Measurements from ENCODE around the gene ZFP28.
A peak's percentile ranks its signal among the peaks of the same experiment; 100 is the strongest.

ZFP28 gene

DNA sequence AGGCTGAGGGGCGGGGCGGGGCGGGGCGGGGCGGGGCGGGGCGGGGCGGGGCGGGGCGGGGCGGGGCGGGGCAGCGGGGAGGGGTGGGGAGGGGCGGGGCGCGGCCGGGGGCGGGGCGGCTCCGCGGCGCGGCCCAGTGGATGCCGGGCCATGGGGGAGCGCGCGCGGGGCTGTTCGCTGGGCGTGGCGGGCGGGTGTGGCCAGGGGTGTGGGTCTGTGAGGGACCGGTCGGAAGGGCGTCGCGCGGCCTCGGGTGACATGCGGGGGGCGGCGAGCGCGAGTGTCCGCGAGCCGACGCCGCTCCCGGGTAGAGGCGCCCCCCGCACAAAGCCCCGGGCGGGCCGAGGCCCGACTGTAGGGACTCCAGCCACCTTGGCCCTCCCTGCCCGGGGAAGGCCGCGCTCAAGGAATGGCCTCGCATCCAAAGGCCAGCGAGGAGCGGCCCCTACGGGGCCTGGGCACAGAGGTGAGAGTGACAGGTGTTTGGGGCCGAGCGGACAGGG, at the start of gene ZFP28:
ZFP28 (plus strand) TSS at position 188 of the 503 bp plus-strand sequence; CDS start at position 259, 71 bp downstream.
- DNase-seq (ENCODE audit: low read depth in 2 of 2), result peak in 1 of 2 donors; percentile 64

DNA sequence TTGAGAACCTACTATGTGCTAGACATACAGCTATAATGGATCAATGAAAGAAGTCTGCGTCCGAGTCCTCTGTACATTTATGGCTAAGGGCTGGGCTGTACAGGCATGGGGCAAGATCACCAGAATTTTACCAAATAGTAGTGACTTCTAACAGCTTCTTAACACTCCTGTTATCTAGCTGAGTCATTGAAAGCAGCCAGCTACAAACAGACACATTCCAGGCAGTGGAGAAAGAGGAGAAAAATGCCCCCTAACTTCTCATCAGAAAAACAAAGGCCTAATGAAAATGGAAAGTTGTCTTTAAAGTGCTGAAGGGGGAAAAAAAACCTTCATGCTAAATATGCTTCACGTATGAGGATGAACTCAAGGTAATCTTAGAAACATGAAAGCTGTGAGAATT, 47.3 kb upstream of the ZFP28 start:
- no peak for DNase-seq (ENCODE audit: low read depth in 2 of 2)

DNA sequence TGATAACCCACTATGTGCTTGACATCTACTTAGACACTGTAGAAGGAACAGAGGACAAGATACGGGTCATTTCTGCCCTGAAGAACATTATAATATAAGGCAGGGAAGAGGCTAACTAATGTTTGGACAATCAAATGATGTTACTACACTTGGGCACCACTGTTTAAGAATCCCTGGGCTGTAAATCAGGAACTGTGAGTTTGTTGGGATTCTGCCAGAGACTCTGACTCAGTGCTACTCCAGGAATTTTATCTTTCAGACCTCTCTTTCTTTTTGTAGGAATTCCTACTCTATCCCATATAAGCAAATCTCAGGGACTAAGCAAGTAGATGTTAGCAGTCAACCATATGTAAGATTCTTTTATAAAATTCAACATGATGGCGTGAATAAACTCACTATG, 34.2 kb upstream of the ZFP28 start:
- no peak for DNase-seq (ENCODE audit: low read depth in 2 of 2)

DNA sequence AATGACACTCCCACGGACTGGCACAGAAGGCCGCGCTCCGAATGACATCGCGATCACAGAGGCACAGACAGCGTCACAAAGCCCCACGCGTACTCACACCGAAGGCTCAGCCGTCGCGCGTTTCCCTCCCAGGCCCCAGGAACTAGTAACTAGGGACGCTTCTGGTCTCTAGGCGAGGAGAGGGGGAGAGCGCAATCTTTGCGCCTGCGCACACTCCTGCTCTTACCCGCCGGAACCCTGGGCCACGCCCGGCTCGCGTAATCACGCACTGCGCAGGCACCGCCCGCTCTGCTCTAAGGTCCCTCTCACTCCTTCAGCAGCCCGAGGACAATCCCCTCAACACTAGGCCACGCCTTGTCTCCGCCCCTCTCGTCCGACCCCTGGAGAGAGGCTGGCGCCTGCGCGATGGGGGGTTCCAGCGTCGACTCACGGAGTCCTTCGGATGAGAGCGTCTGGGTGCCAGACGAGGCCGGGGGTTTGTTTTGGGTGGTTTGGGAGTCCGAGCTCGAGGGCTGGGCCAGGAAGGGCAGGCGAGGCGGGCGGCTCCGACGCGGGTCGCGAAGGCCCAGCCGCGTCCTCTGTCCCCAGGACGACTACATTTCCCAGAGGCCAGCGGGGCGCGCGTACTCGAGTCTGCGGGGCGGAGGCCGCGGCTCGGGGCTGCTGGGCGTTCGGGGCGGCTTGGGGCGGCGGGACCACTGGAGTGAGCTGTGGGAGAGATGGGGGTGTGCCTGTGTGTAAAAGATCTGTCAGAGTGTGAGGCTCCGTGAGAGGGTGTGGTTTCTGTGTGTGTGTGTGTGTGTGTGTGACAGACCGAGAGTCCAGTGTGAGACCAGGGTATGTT, 31.1 kb upstream of the ZFP28 start, which contains the start of gene ZNF471:
ZNF471 (plus strand) TSS at position 410 of the 844 bp plus-strand sequence. CDS start 3,717 bp downstream, outside the sequence.
- peak; percentile 64 to 65 for DNase-seq (ENCODE audit: low read depth in 2 of 2)

DNA sequence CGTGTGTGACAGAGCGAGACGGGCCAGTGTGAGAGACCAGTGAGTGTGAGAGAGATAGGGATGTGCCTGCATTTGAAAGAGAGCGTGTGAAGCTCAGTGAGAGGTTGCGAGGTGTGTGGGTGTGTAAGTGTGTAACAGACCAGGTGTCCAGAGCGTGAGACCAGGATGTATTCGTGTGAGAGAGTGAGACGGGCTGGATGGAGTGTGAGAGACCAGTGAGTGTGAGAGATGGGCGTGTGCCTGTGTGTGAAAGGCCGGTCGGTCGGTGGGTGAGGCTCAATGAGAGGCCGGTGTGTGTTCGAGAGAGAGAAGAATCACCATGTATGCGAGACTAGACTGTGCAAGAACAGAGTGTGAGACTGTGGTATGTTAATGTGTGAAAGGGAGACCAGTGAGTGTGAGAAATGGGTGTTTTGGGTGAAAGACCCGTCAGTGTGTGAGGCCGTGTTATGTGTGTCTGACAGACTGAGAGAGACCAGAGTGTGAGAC, 30.4 kb upstream of the ZFP28 start:
- no peak for DNase-seq (ENCODE audit: low read depth in 2 of 2)

DNA sequence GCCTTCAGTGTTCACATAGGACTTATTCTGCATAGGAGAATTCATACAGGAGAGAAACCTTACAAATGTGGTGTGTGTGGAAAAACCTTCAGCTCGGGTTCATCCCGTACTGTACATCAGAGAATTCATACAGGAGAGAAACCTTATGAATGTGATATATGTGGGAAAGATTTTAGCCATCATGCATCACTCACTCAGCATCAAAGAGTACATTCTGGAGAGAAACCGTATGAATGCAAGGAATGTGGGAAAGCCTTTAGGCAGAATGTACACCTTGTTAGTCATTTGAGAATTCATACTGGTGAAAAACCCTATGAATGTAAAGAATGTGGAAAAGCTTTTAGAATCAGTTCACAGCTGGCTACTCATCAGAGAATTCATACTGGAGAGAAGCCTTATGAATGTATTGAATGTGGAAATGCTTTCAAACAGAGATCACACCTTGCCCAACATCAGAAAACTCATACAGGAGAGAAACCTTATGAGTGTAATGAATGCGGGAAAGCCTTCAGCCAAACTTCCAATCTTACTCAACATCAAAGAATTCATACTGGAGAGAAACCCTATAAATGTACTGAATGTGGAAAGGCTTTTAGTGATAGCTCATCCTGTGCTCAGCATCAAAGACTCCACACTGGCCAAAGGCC, 13.4 kb upstream of the ZFP28 start:
- DNase-seq (ENCODE audit: low read depth in 2 of 2), result no peak

DNA sequence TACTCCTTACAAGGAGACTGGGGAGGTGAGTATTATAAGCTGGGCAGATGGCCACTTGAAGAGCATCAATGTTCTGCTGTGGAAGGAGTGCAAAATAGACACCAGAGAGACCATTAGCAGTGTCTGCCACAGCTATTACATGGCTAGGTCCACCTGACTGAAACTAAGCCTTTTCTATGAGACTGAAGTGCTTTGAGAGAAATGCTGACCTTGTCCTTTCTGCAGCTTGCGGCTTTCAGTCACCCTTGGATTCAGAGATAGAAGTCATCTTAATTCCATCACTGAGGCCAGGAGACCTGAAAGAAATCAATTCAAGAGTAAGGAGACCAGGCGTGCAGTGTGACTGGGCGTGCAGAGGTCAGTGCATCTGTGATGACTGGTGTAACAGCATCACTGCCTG, 1.3 kb upstream of the ZFP28 start:
- DNase-seq (ENCODE audit: low read depth in 2 of 2), result no peak

DNA sequence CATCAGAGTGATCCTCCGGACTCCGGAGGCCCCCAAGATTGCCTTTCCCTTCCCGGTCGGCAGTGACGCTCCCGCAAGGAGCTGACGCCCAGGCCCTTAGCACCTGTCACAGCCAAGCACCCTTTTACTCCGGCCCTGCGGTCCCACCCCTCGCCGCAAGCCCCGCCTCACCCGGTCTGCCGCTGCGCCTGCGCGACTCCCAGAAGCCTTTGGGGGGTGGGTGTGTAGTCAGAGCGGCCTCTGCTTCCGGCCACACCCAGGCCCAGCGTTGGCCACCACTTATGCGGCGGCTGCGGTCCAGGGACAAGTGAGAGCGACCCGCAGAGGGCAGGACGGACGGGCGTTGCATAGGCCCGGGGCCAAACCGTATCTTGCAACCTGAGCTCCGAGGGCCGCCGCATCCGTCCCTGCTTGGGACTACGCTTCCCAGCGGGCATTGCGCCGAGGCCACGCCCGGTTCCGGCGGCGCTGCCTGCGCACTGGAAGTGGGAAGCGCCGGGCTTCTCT, 441 bp upstream of the ZFP28 start:
- peak; percentile 83 to 84 for DNase-seq (ENCODE audit: low read depth in 2 of 2)

DNA sequence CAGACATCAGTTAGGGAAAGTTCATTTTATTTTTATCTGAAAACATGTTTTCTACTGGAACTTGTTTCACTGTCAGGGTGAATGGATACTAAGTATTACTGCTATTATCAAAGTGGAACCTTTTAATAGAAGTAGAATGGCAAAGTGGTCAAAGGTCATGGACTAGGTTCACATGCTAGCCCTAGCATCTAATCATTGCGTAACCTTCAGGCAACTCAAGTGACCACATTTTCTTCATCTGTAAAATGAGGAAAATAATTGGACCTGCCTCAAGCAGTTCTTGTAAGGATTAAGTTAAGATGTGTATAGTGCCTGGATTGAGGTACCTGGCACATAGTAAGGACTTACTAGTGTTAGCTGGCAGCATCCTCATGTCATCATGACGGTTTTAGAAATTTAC, 5.0 kb downstream of the ZFP28 start:
- DNase-seq (ENCODE audit: low read depth in 2 of 2), result no peak

DNA sequence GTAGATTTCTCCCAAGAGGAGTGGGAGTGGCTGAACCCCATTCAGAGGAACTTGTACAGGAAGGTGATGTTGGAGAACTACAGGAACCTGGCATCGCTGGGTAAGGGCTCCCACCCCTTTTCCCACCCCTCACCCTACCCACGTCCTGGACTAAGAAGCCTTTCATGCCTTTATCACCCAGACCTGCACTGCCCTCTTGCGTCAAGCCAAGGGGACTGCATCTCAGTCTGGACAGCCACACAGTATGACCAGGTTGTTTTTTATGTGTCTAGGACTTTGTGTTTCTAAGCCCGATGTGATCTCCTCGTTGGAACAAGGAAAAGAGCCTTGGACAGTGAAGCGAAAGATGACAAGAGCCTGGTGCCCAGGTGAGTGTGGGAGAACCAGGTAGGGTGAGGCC, 8.8 kb downstream of the ZFP28 start:
- no peak for DNase-seq (ENCODE audit: low read depth in 2 of 2)

DNA sequence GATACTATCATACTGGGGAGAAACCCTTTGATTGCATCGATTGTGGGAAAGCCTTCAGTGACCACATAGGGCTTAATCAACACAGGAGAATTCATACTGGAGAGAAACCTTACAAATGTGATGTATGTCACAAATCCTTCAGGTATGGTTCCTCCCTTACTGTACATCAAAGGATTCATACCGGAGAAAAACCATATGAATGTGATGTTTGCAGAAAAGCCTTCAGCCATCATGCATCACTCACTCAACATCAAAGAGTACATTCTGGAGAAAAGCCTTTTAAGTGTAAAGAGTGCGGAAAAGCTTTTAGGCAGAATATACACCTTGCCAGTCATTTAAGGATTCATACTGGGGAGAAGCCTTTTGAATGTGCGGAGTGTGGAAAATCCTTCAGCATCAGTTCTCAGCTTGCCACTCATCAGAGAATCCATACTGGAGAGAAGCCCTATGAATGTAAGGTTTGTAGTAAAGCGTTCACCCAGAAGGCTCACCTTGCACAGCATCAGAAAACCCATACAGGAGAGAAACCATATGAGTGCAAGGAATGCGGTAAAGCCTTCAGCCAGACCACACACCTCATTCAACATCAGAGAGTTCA, 15.6 kb downstream of the ZFP28 start:
- no peak for DNase-seq (ENCODE audit: low read depth in 2 of 2)

DNA sequence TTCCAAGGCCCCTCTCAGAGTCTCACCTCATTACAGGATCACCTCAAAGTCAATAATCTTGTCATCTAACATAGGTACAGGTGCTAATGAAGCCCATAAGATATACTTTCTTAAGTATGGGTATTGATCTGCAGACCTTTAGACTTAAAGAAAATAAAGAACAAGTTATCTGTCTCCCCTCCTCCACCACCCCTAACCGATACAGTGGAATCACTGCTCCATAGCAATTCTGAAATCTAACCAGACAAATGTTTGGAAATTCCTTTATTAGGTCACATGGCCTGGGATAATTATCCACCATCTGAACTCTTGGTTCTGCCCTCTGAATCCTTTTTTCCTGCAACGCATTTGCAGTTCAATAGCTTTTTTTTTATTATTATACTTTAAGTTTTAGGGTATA, 24.0 kb downstream of the ZFP28 start:
- DNase-seq (ENCODE audit: low read depth in 2 of 2), result no peak

DNA sequence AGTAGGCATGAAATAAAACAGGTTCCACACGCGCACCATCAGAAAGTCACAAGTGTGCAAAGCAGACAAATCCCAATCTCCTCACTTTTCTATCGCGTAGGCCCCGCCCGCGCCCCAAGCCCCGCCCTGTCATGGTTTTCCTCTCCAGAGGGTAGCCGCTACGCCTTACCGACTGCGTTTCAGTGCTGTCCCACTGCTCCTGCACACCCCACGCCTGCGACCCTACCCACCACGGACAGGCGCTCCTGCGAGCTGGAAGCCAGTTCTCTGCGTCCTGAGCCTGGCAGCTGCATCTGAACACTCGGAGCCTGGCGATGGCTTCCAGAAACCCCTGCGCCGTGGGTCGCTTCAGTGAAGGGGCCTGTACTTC, 28.1 kb downstream of the ZFP28 start:
- DNase-seq (ENCODE audit: low read depth in 2 of 2), result peak; percentile 23 to 40

DNA sequence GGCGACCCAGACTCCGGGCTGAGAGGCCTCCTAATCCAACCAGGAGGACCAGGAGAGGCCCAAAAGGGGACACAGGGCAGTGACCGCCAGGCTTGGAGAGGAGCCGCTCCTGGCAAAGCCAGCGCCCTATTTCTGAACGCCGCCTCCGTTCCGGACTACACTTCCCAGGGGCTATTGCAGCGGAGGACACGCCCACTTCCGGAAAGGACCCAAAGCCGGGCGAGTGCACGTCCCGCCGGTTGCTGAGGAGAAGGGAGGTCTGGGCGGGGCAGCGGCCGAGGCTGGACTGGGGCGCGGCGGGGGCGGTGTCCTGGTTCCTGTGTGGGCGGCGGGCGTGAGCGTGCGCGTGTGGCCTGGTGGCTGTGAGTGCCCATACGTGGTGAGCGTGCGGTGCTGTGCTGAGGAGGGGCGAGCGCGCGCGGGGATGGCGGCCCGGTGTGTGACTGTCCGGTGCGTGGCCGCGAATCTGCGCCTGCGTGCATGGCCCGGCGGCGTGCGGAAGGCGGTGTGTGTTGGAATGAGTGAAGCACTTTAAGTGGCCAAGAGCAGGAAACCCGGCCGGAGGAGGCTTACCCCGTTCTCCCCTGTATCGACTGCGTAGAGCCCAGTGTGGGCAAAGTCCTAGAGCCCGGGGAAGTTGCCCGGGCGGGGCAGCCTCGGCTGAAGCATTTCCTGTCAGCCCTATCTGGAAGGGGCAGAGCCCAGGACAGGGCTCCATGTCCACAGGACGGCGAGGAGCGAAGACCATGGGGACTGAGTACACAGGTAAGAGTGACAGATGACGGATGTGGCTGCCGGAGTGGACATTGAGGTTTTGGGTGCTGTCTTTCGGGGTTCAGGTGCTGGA, 28.7 kb downstream of the ZFP28 start, which contains the start of gene ZNF470:
ZNF470 (plus strand) TSS at position 195 of the 847 bp plus-strand sequence. CDS start 2,844 bp downstream, outside the sequence.
- DNase-seq (ENCODE audit: low read depth in 2 of 2), result peak; percentile 78 to 85

DNA sequence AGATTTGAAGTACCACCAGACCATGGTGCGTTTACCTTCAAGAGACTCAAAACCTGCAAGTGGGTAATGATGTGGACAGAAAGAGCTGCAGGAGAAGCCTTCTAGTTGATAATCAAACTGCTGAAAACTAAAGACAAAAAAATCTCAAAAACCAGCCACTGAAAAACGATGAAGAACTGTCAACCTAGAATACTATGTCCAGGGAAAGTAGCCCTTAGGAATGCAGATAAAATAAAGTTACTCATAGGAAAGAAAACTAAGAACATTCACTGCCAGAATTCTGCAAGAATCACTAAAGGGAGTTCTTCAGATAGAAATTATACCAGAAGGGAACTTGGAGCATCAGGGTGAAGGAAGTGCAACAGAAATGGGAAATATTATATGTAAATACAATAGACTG, 33.8 kb downstream of the ZFP28 start:
- DNase-seq (ENCODE audit: low read depth in 2 of 2), result no peak

DNA sequence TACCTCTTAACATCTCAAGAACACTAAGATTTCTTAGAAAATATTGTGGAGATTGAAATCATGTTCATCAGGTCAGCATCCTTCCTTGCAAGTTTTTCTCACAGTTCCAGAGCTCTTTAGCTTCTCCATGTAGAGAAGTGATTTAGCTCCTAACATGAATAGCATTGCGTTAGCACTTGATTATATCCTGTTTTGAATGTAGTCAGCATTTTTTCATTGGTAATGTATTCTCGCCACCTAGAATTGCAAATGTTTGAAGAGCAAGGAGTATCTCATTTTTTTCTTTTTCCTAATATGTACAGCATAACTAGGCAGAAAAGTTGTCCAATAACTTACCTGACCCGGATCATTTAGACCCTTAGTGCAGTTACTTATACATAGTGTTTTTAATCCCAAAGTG, 35.2 kb downstream of the ZFP28 start:
- no peak for DNase-seq (ENCODE audit: low read depth in 2 of 2)

DNA sequence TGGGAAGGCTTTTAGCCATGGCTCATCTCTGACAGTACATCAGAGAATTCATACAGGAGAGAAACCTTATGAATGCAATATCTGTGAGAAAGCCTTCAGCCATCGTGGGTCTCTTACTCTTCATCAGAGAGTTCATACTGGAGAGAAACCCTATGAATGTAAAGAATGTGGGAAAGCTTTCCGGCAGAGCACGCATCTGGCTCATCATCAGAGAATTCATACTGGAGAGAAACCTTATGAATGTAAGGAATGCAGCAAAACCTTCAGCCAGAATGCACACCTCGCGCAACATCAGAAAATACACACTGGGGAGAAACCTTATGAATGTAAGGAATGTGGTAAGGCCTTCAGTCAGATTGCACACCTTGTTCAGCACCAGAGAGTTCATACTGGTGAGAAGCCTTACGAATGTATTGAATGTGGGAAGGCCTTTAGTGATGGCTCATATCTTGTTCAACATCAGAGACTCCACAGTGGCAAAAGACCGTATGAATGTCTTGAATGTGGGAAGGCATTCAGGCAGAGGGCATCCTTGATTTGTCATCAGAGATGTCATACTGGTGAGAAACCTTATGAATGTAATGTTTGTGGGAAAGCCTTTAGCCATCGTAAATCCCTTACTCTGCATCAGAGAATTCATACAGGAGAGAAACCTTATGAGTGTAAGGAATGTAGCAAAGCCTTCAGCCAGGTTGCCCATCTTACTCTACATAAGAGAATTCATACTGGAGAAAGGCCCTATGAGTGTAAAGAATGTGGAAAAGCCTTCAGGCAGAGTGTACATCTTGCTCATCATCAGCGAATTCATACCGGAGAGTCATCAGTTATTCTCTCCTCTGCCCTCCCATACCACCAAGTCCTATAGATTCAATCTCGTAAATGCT, 39.2 kb downstream of the ZFP28 start:
- no peak for DNase-seq (ENCODE audit: low read depth in 2 of 2)

DNA sequence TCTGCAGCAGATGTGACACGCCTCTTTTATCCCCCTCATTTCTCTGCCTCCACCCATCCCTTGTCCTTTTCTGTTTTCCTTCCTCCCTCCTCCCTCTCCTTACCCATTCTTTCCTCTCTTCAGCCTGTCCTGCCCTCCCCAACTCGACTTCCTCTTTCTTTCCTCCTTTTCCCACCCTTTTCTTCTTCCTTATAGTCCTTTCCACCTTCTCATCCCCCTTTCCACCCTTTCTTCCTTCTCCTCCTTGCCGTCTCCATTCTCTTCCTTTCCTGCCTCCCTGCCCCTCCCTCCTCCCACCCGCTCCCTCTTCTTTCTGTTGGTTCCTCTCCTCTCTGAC, 55.7 kb downstream of the ZFP28 start:
- no peak for DNase-seq (ENCODE audit: low read depth in 2 of 2)

DNA sequence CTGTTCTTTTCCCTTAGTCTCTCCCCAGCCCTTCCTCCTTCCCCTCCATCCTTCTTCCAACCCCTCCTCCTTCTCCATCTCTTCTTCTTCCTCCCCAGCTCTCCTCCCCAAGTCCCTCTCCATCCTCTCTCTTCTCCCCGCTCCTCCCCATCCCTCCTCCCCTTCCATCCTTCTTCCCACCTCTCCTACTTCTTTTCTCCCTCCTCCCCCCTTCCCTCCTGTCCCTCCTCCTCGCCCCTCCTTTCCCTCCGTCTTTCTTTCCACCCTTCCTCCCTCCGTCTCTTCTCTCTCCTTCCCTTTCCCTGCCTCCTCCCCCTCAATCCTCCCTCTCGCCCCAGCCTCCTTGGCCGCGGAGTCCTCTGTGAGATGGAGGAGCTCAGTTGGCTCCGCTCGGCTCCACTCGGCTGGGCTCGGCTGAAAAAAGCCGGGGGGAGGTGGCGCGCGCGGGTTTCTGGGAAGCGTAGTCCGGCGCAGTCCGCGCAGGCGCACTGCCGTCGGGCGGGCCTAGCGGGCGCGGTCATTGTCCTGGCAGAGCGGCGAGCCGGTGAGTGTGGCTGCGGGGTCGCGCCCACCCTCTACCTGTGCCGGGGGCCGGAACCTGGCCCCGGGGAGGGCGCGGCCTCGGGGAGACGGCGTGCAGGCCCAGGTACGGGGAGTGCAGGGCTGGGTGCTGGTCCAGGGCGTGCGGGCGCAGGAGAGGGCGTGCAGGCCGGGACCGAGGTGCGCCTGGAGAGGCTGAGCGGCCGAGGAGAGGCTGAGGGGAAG, 56.2 kb downstream of the ZFP28 start, which contains the start of gene ZNF71:
ZNF71 (plus strand) TSS at position 520 of the 765 bp plus-strand sequence. CDS start 6,257 bp downstream, outside the sequence.
- DNase-seq (ENCODE audit: low read depth in 2 of 2), result peak; percentile 86 to 87

Data from stimulated activated CD4-positive, alpha-beta T cell treated with anti-CD3 and anti-CD28 coated beads, Interleukin-4, amount 100 ng/mL, for 48 hours (primary cell).